GM19467 (cell line): ENCODE measurements around the gene CRHR1.
"Not testable (repeated sequence)": the region's sequence is repeated elsewhere in the genome, so short reads cannot be mapped to it uniquely, and the experiment has no call there.

Source experiments
- ATAC-seq: cut with Tn5 transposase; IDR thresholded peaks from one replicate; pipeline ENCODE4 v1.9.1; 2021; ENCODE audit warnings: mild to moderate bottlenecking, moderate library complexity; ENCODE audit not compliant: unreplicated experiment

The CRHR1 gene

DNA sequence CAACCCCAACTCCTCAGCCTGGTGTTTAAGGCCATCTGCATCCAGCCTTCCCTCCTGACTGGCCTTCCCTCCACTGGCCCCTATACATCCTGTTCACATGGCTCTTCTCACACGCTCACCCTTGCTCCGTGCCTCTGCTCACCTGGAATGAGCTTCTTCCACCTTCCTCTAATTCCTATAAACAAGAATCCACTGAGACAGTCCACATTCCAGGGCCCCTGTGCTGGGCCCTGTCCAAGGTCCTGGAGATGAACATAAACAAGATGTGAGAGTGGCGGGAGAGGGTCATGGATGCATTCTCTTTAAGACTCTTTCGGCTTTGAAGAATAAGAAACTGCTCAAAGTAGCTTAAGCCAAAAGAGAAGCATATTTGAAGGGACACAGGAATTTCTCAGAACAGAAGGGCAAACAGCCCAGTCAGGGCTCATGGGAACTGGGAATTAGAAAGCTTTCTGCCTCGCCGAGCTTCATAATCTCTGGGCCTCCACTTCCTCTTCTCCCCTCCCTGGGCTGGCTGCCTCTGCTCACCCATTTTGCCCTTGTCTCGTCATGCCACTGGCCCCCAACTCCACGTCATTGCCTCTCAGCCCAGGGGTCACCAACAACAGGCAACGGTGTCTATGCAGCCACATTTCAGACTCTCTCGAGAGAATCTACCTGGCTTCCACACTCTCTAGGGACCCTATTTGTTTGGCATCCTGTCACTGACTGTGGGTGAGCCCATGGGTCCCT is 74.0 kb downstream of the CRHR1 start:
- ATAC-seq: no peak

DNA sequence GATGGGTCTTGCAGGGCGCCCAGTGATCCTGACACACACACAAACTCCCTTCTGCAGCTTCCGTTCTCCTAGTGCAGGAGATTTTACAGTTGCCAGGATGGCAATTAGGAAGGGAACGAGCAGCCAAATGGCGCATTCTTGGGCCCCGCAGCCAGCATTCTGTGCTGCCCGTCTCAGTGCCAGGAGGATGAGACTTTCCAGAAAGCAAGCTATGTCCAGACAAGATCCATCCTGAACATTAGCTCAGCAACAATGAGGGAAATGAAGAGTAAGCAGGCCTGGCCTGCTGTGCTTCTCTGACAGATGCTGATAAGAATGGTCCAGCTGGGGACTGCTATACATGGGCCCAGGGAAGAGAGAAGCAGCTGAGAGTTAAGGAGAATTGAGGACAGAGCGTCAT is 77.0 kb downstream of the CRHR1 start:
- ATAC-seq: no peak

DNA sequence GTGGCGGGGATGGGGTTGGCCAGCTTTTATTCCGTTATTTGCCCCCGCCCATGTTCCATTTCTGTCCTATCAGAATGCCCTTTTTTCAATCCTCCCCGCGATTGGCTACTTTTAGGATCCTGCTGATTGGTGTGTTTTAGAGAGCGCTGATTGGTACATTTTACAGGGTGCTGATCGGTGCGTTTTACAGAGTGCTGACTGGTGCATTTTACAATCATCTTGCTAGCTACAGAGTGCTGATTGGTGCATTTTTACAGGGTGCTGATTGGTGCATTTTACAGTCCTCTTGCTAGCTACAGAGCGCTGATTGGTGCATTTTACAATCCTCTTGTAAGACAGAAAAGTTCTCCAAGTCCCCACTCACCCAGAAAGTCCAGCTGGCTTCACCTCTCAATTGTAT is 78.0 kb downstream of the CRHR1 start:
- not testable (repeated sequence) for ATAC-seq

DNA sequence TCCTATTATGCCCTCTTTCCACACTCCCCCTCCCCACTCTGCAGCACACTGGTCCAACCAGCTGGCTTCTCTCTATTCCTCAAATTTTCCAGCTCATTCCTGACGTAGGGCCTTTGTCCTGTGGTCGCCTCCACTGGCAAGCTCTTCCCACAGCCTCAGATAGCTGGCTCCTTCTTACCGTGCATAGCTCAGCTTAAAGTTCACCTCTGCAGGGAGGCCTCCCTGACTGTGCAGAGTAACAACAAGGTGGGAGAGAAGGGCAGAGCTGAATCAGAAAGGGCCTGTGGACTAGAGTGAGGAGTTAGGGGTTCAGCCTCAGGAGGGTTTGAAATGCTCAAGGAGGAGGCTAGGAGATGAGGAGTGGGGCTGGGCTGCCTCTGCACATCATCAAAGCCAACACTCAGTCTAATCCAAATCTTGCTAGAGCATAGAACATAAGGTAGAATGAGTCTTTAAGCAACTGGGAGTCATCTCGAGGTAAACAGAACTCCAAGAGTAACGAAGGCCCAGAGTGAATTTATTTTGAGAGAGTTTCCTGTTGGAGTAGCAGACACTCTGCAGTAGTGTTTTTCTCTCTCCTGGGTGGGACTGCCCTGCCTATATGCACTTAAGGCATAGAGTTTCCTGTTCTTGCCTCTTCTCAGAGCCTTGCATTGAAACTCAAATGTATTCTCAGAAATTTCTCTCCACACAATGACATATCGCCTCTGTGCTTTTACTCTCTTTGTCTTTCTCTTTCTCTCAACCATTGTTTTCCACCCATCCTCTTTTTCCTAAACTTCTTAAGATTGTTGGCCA is 79.9 kb downstream of the CRHR1 start:
- ATAC-seq: no peak

DNA sequence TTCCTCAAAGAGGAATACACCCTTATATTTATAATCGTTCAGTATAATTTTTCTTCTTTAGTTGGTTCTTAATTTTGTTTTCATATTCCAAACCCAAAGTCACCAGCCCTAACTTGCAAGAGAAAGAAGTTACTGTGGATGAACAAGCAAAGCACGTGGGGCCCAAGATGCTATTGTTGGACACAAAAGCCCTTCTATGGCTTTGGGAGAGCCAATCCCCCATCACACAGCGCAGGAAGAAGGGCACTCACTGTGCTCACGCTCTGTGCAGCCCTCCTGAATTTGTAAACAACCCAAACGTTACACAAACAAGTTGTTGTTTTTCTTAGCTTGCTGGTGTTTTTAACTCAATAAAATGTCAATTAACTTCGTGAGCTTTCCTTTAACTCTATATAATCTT is 83.1 kb downstream of the CRHR1 start:
- ATAC-seq: no peak

GRCh38 chr17:45867702-45868101 is 83.6 kb downstream of the CRHR1 start:
- no peak for ATAC-seq

- no peak for ATAC-seq
Measured at GRCh38 chr17:45868276-45868675, 84.2 kb downstream of the CRHR1 start.

DNA sequence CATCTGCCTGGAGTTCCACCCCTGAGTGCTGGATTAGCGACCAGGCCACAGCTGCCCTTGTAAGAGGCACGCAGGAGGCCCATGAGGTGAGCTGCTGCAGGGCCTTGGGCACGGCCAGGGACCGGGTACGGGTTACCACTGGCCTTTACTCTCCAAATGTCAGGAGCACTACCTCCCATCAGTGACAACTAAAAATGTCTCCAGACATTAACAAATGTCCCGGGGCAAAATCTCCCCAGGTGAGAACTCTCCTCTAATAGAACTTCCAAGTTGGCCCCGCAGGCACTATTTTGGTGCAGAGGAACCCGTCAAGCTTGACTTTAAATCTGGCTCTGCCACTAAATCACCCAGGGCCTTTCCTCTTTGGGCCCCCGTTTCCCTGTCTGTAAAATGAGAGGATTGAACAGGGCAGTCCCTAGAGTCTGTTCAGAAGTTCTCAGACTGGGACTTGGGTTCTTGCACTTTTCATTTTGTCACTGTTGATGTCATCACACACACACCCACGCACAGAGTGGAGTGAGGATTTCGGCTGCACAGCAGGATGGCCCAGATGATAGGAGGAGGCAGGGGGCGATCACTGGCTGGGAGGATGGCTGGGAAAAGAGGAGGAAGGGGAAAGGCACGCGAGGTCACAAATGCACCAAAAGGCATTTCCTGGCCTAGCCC is 85.7 kb downstream of the CRHR1 start:
- no peak for ATAC-seq

GRCh38 chr17:45870342-45870974 is 86.3 kb downstream of the CRHR1 start:
- no peak for ATAC-seq

GRCh38 chr17:45871718-45872117 is 87.6 kb downstream of the CRHR1 start:
- no peak for ATAC-seq

DNA sequence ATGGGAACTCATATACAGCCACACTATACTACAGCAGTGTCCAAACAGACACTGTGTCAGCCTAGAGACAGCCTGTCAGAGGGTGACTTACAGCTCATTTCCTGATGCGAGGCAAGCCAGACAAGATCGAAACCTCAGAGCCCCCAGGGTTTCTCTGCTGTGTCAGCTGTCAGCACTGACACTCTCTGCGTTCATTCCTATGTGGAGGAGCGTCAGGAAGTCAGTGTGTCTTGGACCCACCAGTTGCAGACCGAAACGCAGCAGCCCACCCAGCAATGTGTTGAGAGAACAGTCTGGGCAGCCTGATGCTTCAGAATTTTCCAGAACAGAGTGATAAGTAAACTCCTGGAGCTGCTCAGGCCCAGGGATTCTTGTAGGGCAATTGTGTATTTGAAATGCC is 89.6 kb downstream of the CRHR1 start:
- ATAC-seq: no peak

GRCh38 chr17:45874151-45874550 is 90.0 kb downstream of the CRHR1 start:
- no peak for ATAC-seq

GRCh38 chr17:45876539-45876938 is 92.4 kb downstream of the CRHR1 start:
- ATAC-seq: no peak

GRCh38 chr17:45877467-45877866 is 93.3 kb downstream of the CRHR1 start:
- ATAC-seq: no peak

GRCh38 chr17:45883063-45883462 is 98.9 kb downstream of the CRHR1 start:
- ATAC-seq: no peak
